ENCODE results near the gene OR5AK2.
"Not testable (repeated sequence)": the region's sequence is repeated elsewhere in the genome, so short reads cannot be mapped to it uniquely, and the experiment has no call there.

The OR5AK2 gene

GRCh38 chr11:56988614-56989013 is at the start of gene OR5AK2:
Gene OR5AK2 (plus strand): TSS chr11:56988914. CDS start chr11:56988914, 0 bp downstream.
- DNase-seq: no peak

- not testable (repeated sequence) for DNase-seq
These were observed 43.2 kb upstream of the OR5AK2 start for GRCh38 chr11:56945526-56945925.

- DNase-seq: no peak
These were observed 39.7 kb upstream of the OR5AK2 start for GRCh38 chr11:56948991-56949515.

GRCh38 chr11:56950510-56950909 is 38.2 kb upstream of the OR5AK2 start:
- no peak for DNase-seq

- not testable (repeated sequence) for DNase-seq
These were observed 34.8 kb upstream of the OR5AK2 start for GRCh38 chr11:56953907-56954306.

- no peak for DNase-seq
These were observed 27.1 kb upstream of the OR5AK2 start for GRCh38 chr11:56961609-56962008.

GRCh38 chr11:56967726-56968125 is 21.0 kb upstream of the OR5AK2 start:
- no peak for DNase-seq

- no peak for DNase-seq
These were observed 20.2 kb upstream of the OR5AK2 start for GRCh38 chr11:56968524-56968923.

GRCh38 chr11:56977314-56977713 is 11.4 kb upstream of the OR5AK2 start:
- no peak for DNase-seq

- DNase-seq: no peak
These were observed 2.0 kb downstream of the OR5AK2 start for GRCh38 chr11:56990702-56991101.

- DNase-seq: no peak
These were observed 5.8 kb downstream of the OR5AK2 start for GRCh38 chr11:56994532-56994931.

GRCh38 chr11:57001674-57002401 is 13.1 kb downstream of the OR5AK2 start:
- no peak for DNase-seq

- no peak for DNase-seq
These were observed 19.7 kb downstream of the OR5AK2 start for GRCh38 chr11:57008373-57008772.

- DNase-seq: no peak
These were observed 27.0 kb downstream of the OR5AK2 start for GRCh38 chr11:57015679-57016078.

GRCh38 chr11:57031556-57031955 is 42.8 kb downstream of the OR5AK2 start:
- no peak for DNase-seq

All from amygdala (tissue), 56 donors.